GM12892 (cell line): Measurements from ENCODE around the gene OARD1.

Experiments
- DNase-seq: peaks from one replicate; pipeline ENCODE4 v3.0.0; 2011; ENCODE audit not compliant: insufficient read length
- FAIRE-seq: peaks from 2 replicates; lab custom pipeline; 2011; peaks lifted over from hg19 to GRCh38; lab: Jason Lieb, UNC
- POLR2A ChIP-seq: IDR thresholded peaks from 2 replicates; pipeline ENCODE4 v1.6.1; 2011; ENCODE audit warnings: low read depth, low read length, control low read depth
- POLR2AphosphoS5 ChIP-seq: IDR thresholded peaks from 2 replicates; pipeline ENCODE4 v1.6.1; 2011; ENCODE audit warnings: low read depth, low read length, control low read depth
- TAF1 ChIP-seq: IDR thresholded peaks from 2 replicates; pipeline ENCODE4 v1.6.1; 2011; ENCODE audit warnings: low read depth, mild to moderate bottlenecking, control low read depth, low read length, borderline replicate concordance

OARD1 gene

DNA sequence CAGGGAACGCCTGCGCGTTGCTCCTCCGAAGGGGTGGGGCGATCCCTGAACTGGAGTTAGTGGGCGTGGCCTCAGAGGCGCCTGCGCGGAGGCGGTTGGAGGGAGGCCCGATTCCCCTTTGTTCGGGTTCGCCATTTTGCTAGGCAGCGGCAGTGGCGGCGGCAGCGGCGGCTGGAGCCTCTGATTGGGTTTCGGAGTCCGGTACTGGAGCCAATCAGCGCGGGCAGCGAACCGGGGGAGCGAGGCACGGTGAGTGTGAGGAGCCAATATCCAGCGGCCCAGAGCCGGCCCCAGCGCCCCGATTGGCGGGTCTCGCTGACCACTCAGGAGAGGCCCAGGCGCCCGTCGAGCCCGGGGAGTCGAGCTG lies 663 bp upstream of the OARD1 start, which contains the start of gene NFYA:
NFYA (plus strand) TSS at position 139 of the 367 bp plus-strand sequence. CDS start 6,116 bp downstream, outside the sequence.
- TF ChIP-seq POLR2AphosphoS5 (peak; percentile 41; the same call in 1 of the 2 replicates), TAF1 (peak; percentile 69; the same call in 1 of the 2 replicates), POLR2A (no peak)
- peak; percentile 100 for FAIRE-seq
- peak; percentile 84 for DNase-seq

DNA sequence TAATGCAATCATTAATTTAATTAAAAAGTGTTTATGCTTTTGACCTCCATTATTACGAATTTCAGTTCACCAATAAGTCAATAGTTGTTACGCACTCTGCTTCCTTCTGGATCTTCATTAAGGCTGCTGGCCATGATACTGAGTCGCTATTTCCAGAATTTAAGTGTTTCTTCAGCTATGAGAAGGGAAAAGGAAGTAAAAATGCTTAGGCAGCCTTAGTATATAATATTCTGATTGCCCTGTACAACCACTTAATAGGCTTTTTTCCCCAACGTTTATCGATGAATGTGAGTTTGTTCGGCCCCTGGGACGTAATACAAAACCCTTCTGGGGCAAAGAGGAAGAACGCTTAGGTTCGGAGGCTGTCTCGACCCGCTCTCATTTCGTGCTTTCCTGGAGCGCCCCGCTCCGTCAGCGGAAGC lies 644 bp downstream of the OARD1 start:
- FAIRE-seq (no peak), DNase-seq (no peak)
- TF ChIP-seq TAF1 = peak; percentile 52; the same call in 1 of the 2 replicates
- TF ChIP-seq POLR2AphosphoS5 = no peak; the same call in 1 of the 2 replicates
- TF ChIP-seq POLR2A = peak; percentile 74; the same call in 1 of the 2 replicates

DNA sequence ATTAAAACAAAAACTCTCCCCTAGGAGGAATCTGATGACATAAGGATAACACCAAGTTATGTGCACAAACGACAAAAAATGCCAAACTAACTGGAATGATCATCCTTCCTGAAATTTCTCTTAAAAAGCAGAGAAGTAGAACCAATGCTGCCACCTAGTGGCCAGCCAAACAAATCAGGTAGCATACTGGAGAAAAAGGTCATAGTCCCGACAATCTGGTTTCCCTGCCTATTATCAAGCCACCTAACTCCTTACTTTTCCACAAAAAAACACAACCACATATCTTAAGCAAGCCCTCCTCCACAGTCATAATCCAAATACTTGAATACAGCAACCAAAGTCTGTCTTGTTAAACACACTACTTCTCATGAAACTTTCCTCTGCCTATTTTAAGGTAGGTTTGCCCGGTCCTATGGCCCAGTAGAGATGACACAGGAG lies 5.3 kb downstream of the OARD1 start:
- no peak for DNase-seq
- no peak for TF ChIP-seq TAF1
- no peak for TF ChIP-seq POLR2AphosphoS5
- TF ChIP-seq POLR2A = no peak

DNA sequence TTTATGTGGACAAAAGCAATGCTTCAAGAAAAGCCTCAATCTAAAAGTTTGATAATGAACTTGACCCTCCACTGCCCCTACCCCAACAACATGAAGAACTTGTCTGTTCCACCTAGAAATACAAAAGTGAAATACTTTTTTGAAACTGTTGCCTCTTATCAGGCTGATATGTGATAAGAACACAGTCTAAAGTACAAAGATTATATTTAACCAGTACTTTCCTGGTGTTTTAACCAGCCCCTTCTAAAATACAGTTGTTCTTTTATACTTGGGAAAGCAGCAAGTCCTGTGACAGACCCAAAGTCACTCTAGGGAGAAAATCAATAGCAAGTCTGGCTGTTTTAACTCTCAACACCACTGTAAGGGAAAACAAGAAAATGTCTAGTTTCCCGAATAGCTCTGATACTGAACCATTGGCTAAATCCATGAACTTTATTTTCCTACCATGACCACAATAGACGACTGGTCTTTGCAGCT lies 6.6 kb downstream of the OARD1 start:
- DNase-seq (no peak), FAIRE-seq (no peak)
- TF ChIP-seq POLR2AphosphoS5 = no peak
- no peak for TF ChIP-seq TAF1
- TF ChIP-seq POLR2A = no peak

More for the DNA sequence above, 5.3 kb downstream of the OARD1 start:
- peak; percentile 67 for FAIRE-seq

DNA sequence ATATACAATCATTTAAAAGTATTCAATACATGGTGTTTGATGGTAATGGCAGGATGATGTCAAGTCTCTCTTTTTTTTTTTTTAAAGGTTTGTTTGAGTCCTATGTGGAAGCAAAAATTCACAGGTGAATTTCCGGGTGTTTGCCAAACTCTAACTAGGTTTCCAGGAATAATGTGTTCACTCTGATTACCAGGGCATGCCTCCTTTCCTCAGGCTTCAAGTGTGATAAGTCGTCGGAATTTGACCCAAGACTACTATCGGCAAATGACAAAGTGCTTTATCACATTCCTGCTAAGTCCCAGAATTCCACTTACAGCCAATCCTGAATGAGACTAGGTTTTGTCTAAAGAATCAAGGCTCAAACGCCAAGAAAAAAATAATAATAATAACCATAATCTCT lies 7.3 kb downstream of the OARD1 start:
- FAIRE-seq (no peak), DNase-seq (no peak)
- TF ChIP-seq TAF1 (no peak), POLR2AphosphoS5 (no peak), POLR2A (no peak)

DNA sequence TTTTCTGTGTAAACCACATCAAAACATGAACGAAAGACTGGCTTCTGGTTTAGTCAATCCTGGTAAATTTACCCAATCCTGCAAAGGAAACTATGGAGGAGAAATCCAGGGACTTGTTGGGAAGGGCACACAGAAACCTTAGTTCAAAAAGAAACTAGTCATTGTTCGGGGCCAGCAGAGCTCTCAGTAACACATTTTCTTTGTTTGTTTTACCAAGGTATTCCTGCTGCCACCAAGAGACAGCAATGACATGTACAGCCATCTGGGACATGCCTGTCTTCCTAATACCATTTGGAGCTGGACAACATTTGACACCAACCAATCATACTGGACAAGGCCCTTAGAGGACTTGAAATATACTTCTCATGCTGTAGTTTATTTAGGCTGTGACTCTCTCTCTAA lies 8.3 kb downstream of the OARD1 start:
- TF ChIP-seq POLR2A (no peak), POLR2AphosphoS5 (no peak), TAF1 (no peak)
- FAIRE-seq (no peak), DNase-seq (no peak)

DNA sequence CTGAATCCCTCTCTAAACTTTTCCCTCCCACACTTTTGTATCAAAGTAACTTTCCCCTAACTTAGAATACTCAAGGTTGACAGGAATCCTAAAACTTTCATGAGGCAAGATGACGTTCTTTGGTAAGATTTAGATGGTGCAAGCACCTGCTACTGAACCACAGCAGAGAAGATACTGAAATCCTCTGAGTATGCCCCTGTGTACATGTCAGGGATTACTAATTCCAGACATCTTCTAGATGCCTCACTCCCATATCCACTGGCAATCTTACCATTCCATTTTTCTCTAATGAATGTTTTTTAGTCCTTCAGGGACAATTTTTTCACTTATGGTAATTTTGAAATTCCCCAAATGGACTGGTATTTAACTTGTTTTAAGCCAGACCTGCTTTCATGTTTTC lies 10.1 kb downstream of the OARD1 start:
- TF ChIP-seq POLR2AphosphoS5 = no peak
- TF ChIP-seq TAF1 = no peak
- no peak for TF ChIP-seq POLR2A

DNA sequence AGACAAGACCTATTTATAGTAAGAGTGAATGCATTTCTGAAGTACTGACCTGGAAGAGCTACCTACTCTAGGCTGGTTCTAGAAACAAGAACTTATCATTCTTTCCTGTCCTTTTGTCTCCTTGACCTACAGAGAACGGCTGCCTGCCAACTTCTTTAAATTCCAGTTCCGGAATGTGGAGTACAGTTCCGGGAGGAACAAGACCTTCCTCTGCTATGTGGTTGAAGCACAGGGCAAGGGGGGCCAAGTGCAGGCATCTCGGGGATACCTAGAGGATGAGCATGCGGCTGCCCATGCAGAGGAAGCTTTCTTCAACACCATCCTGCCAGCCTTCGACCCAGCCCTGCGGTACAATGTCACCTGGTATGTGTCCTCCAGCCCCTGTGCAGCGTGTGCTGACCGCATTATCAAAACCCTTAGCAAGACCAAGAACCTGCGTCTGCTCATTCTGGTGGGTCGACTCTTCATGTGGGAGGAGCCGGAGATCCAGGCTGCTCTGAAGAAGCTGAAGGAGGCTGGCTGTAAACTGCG lies 10.9 kb downstream of the OARD1 start:
- FAIRE-seq (no peak), DNase-seq (no peak)
- TF ChIP-seq POLR2A = no peak
- no peak for TF ChIP-seq POLR2AphosphoS5
- TF ChIP-seq TAF1 = no peak

More for the DNA sequence above, 10.1 kb downstream of the OARD1 start:
- DNase-seq (no peak), FAIRE-seq (no peak)

DNA sequence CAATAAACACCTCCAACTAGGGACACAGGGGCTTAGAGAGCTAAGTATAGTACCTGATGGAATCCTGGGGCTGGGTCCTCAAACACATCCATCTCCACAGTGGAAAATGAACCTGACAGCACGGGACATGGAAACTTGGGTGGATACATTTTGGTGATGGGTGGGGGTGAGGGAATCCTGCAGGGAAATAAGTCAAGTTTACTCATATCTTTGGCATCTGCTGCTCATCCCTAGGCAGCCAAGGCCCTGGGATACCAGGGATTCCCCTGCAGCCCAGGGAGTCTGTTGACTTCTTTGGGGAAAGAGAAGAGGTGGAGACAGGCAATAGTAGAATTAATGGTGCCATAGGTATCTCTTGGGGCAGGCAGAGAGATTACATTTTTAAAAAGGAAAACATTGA lies 12.6 kb downstream of the OARD1 start:
- TF ChIP-seq POLR2AphosphoS5 = no peak
- no peak for DNase-seq

DNA sequence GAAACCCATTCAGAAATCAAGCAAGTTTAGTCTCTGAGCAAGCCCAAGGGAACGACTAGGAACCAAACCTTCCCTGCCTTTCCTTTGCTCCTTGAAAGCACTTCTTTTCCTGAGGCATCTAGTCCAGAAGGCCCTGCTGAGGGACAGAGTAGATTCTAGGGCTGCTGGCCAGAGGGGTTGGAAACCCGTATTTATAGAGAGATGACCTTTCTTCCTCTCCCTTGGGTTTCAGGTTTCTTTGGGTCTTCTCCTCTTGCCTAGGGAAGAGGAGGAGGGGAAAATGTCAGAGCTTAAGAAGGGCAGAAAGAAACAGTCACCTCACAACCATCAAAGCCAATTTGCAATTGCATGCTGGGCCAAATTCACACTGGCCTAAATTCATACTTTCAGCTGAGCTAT lies 13.4 kb downstream of the OARD1 start:
- DNase-seq (no peak), FAIRE-seq (no peak)
- no peak for TF ChIP-seq POLR2A
- no peak for TF ChIP-seq POLR2AphosphoS5
- no peak for TF ChIP-seq TAF1

More for the DNA sequence above, 12.6 kb downstream of the OARD1 start:
- FAIRE-seq = no peak

DNA sequence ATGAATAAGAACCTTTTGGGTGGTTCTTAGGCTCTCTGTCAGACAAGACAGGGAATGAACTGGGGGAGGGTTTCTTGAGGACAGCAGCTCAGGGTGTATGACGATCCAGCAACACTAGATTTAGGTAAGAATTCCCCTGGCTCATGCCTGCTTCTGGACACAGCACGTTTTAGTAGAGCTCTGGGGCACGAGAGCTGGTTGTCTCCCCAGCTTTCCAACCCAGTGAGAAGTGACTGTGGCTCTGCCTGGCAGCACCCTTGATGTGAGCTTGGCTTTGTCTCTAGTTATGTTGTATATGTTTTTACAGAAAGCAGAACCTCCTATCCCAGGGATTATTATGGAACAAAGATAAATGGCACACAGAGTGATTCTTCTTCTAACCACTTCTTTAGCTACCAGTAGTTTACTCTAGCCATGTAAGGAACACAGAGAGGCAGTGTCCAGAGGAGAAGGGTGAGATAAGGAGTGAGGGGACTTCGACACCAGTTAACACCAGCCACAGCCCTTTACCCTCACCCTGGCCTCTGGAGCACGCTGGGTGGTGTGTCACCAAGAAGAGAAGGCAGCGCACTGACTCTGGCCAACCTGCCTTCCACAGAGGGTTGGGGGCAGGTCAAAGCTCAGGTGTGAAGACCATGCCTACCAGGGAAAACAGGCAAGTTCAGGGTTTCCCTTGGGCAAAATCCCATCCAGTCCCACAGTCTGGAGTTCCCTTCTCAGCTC lies 15.2 kb downstream of the OARD1 start:
- FAIRE-seq = no peak
- DNase-seq = no peak
- TF ChIP-seq POLR2AphosphoS5 = no peak
- TF ChIP-seq POLR2A = no peak
- no peak for TF ChIP-seq TAF1
